Tibial nerve (tissue), 4 donors: ENCODE measurements around the gene NCOA3. TPM values are rescaled to one million over a fixed set of nuclear protein-coding genes. Genes with fewer than 3 reads are reported as not detected.

Experiments used
- DNase-seq, 2 donors: peaks; one replicate each; pipeline ENCODE4 v3.0.0-alpha.2; 2019; ENCODE audit warnings: low spot score in 2 of 2
- H3K27ac ChIP-seq, 4 donors: fragments of 200-600 bp; sonication (generic) in 3 of 4; one replicate each; pipeline ENCODE4 v1.5.1; 2017 to 2019; ENCODE audit warnings: mild to moderate bottlenecking in 1 of 4
- H3K27me3 ChIP-seq, 2 donors: fragments of 200-600 bp; sonication (generic) in 1 of 2; one replicate each; pipeline versions ENCODE4 v1.5.1 to v1.6.0; 2017 to 2019
- H3K36me3 ChIP-seq, 3 donors: fragments of 200-600 bp; sonication (generic); one replicate each; pipeline ENCODE4 v1.5.1; 2018 to 2019
- H3K4me1 ChIP-seq, 4 donors: fragments of 200-600 bp; sonication (generic) in 3 of 4; one replicate each; pipeline ENCODE4 v1.5.1; 2017 to 2019
- H3K4me3 ChIP-seq, 4 donors: fragments of 200-600 bp; sonication (generic) in 3 of 4; one replicate each; pipeline ENCODE4 v1.5.1; 2017 to 2019; ENCODE audit warnings: mild to moderate bottlenecking in 1 of 4, moderate library complexity in 1 of 4
- H3K9me3 ChIP-seq, 4 donors: fragments of 200-600 bp; sonication (generic) in 3 of 4; one replicate each; pipeline ENCODE4 v1.5.1; 2017 to 2019
- EP300 ChIP-seq, 2 donors: sonication (generic); formaldehyde crosslinking; IDR thresholded peaks; one replicate each; pipeline ENCODE4 v1.6.1; 2017; ENCODE audit warnings: antibody characterized with exemption in 2 of 2, mild to moderate bottlenecking in 1 of 2
- POLR2A ChIP-seq, 2 donors: fragments of 450-650 bp; IDR thresholded peaks; one replicate each; pipeline ENCODE4 v1.6.1; 2017; ENCODE audit warnings: antibody characterized with exemption in 2 of 2, mild to moderate bottlenecking in 2 of 2, moderate library complexity in 2 of 2
- WGBS, 2 donors: methylation state at CpG; one replicate each; pipeline ENCODE4 v1.1.5; 2018; 5-methylcytosine and 5-hydroxymethylcytosine counted together
- total RNA-seq, 4 donors: library from RNA; depleted of rRNA; stranded (reverse); fragments of >200 nt; gene quantifications; one replicate each; pipeline ENCODE4 v1.1.0, GENCODE V29; 2016
- TF ChIP-seq, protein P1 (sequence below), 5 experiments: fragments of 200-600 bp in 3 of 5; fragments of 450-650 bp in 2 of 5; sonication (generic) in 3 of 5; IDR thresholded peaks; one replicate each; pipeline ENCODE4 v1.5.1; 2016 to 2019; ENCODE audit warnings: antibody characterized with exemption in 5 of 5, mild to moderate bottlenecking in 3 of 5, moderate library complexity in 2 of 5

Gene NCOA3
- total RNA-seq, 4 donors from 2014 or later = 38.0 to 48.9 (median 40.7) TPM

DNA sequence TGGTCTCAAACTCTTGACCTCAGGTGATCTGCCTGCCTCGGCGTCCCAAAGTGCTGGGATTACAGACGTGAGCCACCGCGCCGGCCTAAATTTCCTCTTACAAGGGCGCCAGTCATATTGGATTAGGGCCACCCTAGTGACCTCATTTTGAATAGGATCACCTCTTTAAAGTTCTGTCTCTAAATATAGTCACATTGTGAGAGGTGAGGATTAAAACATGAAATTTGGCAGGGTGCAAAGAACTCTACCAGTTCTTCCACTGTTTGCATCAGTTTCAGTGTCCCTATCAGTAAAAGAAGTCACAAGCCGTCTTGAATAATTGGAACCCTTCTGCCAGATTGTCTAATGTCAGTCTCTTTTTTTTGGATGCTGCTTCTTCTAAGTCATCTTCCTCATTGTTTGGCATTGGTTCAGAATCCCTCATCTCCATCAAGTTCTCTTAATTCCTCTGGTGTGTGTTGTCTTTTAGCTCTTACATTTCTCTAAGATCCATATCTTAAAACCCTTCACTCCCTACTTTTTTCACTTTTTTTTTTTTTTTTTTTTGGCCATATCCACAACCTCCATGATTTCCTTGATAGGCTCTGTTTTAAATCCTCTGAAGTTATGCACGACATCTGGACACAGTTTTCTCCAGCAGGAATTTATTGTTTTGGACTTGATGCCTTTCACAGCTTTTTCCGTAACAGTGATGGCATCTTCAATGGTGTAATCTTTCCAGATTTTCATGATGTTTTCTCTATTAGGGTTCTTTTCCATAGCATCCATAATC is 56.8 kb downstream of the NCOA3 start:
- no peaks in the 10 kb centered on the region for H3K9me3 ChIP-seq
- DNase-seq = no peak
- TF ChIP-seq POLR2A (IDR thresholded peaks at IDR 0.05) (no peak), EP300 (IDR thresholded peaks at IDR 0.05) (no peak)
- TF ChIP-seq, protein P1, sequence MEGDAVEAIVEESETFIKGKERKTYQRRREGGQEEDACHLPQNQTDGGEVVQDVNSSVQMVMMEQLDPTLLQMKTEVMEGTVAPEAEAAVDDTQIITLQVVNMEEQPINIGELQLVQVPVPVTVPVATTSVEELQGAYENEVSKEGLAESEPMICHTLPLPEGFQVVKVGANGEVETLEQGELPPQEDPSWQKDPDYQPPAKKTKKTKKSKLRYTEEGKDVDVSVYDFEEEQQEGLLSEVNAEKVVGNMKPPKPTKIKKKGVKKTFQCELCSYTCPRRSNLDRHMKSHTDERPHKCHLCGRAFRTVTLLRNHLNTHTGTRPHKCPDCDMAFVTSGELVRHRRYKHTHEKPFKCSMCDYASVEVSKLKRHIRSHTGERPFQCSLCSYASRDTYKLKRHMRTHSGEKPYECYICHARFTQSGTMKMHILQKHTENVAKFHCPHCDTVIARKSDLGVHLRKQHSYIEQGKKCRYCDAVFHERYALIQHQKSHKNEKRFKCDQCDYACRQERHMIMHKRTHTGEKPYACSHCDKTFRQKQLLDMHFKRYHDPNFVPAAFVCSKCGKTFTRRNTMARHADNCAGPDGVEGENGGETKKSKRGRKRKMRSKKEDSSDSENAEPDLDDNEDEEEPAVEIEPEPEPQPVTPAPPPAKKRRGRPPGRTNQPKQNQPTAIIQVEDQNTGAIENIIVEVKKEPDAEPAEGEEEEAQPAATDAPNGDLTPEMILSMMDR (IDR thresholded peaks at IDR 0.05) = no peak
- WGBS, 2 donors = 84 to 87% methylated on average over 10 of the region's 10 CpGs
- peak overlapping the region in 2 of 4 donors; percentile 37 to 38 for H3K27ac ChIP-seq
- H3K4me3 ChIP-seq = no peak overlapping the region
- H3K27me3 ChIP-seq = no peaks in the 10 kb centered on the region
- no peaks in the 10 kb centered on the region for H3K36me3 ChIP-seq
- peaks cover 0 to 51% (median 15%) of the 10 kb centered on the region in 4 donors for H3K4me1 ChIP-seq

- peak overlapping the region in 2 of 4 donors; percentile 37 to 38 for H3K27ac ChIP-seq
- no peak for DNase-seq
- no peaks in the 10 kb centered on the region for H3K9me3 ChIP-seq
- peaks cover 0 to 56% (median 15%) of the 10 kb centered on the region in 4 donors for H3K4me1 ChIP-seq
- no peak overlapping the region for H3K4me3 ChIP-seq
- no peaks in the 10 kb centered on the region for H3K27me3 ChIP-seq
- no peak for TF ChIP-seq POLR2A (IDR thresholded peaks at IDR 0.05)
- TF ChIP-seq, protein P1 (IDR thresholded peaks at IDR 0.05) = no peak
- no peak for TF ChIP-seq EP300 (IDR thresholded peaks at IDR 0.05)
- no peaks in the 10 kb centered on the region for H3K36me3 ChIP-seq
Measured at GRCh38 chr20:47559141-47559540, 57.5 kb downstream of the NCOA3 start.

GRCh38 chr20:47561180-47561579 is 59.5 kb downstream of the NCOA3 start:
- Histone ChIP-seq H3K9me3 (no peaks in the 10 kb centered on the region), H3K4me1 (peaks cover 0 to 72% (median 20%) of the 10 kb centered on the region in 4 donors), H3K4me3 (no peak overlapping the region), H3K27me3 (no peaks in the 10 kb centered on the region), H3K27ac (no peak overlapping the region), H3K36me3 (no peaks in the 10 kb centered on the region)
- WGBS, 2 donors = 38 to 40% methylated on average over 3 of the region's 3 CpGs
- TF ChIP-seq, protein P1 (IDR thresholded peaks at IDR 0.05) = no peak
- no peak for TF ChIP-seq EP300 (IDR thresholded peaks at IDR 0.05)
- TF ChIP-seq POLR2A (IDR thresholded peaks at IDR 0.05) = no peak
- DNase-seq = no peak

- 86 to 92% methylated on average over 4 of the region's 4 CpGs for WGBS, 2 donors
- H3K4me1 ChIP-seq = peaks cover 0 to 67% (median 20%) of the 10 kb centered on the region in 4 donors
- no peak for DNase-seq
- no peaks in the 10 kb centered on the region for H3K36me3 ChIP-seq
- H3K4me3 ChIP-seq = no peak overlapping the region
- no peaks in the 10 kb centered on the region for H3K27me3 ChIP-seq
- H3K9me3 ChIP-seq = no peaks in the 10 kb centered on the region
- no peak overlapping the region for H3K27ac ChIP-seq
- TF ChIP-seq EP300 (IDR thresholded peaks at IDR 0.05) (no peak), POLR2A (IDR thresholded peaks at IDR 0.05) (no peak)
- TF ChIP-seq, protein P1 (IDR thresholded peaks at IDR 0.05) = no peak
Measured at GRCh38 chr20:47561603-47562583, 60.2 kb downstream of the NCOA3 start.
